Bone marrow (tissue), 2 donors: Measurements from ENCODE around the gene IL12RB1.

Source experiments
- DNase-seq, 2 donors: peaks; one replicate each; lab custom pipeline; 2025; lab: John Stamatoyannopoulos, UW

Gene IL12RB1

DNA sequence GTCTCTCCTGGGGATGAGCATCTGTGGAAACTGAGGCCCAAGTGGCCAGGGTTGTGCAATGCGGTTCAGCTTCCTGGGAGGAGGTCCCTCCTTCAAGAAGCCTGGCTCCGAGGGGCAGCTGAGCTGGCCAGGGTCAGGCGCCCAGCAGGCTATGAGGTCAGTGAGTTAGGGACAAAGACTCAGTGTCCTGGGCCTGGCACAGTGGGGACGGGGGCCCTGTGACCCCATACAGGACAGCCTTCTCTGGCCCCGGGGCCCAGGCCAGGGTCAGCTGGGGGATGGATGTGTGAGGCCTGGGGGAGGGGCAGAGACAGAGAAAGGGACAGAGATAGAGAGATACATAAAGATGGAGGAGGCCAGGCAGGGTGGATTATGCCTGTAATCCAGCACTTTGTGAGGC, 3.0 kb upstream of the IL12RB1 start:
- DNase-seq, result no peak

DNA sequence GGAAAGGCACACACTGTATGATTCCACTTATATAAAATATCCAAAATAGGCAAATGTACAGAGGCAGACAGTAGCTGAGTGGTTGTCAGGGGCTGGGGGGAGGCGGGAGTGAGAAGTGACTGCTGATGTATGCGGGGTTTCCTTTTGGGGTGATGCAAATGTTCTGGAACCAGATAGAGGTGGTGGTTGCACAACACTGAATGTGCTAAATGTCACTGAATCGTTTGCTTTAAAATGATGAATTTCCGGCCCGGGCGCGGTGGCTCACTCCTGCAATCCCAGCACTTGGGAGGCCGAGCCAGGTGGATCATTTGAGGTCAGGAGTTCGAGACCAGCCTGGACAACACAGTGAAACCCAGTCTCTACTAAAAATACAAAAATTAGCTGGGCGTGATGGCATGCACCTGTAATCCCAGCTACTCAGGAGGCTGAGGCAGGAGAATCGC, 2.4 kb upstream of the IL12RB1 start:
- DNase-seq, result peak; percentile 50 to 76

GRCh38 chr19:18085702-18086457, 854 bp downstream of the IL12RB1 start:
- no peak for DNase-seq

GRCh38 chr19:18083929-18084684, 2.6 kb downstream of the IL12RB1 start:
- no peak for DNase-seq

- DNase-seq, result no peak
Measured at GRCh38 chr19:18074192-18074591, 12.5 kb downstream of the IL12RB1 start.

- DNase-seq, result no peak
Measured at GRCh38 chr19:18073197-18073596, 13.5 kb downstream of the IL12RB1 start.

GRCh38 chr19:18072335-18072734, 14.4 kb downstream of the IL12RB1 start:
- no peak for DNase-seq

- DNase-seq, result no peak
Measured at GRCh38 chr19:18070181-18070580, 16.6 kb downstream of the IL12RB1 start.

- DNase-seq, result no peak
Measured at GRCh38 chr19:18069383-18069782, 17.4 kb downstream of the IL12RB1 start.

GRCh38 chr19:18068395-18068794, 18.3 kb downstream of the IL12RB1 start:
- no peak for DNase-seq

DNA sequence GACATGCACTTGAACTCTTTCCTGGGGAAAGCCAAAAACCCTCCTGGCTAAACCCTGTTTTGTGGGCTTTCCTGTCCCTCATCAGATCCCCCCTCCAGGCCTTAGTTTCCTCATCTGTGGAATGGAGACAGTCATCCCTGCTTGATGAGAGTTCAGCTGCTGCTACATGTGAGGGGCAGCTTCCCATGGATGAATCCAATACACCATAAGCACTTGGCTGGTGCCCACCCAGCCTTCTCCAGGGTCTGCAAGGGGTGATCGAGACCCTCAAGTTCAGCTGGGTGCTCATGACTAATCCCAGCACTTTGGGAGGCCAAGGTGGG, 21.6 kb downstream of the IL12RB1 start:
- DNase-seq, result no peak

- no peak for DNase-seq
Measured at GRCh38 chr19:18063463-18063862, 23.3 kb downstream of the IL12RB1 start.

DNA sequence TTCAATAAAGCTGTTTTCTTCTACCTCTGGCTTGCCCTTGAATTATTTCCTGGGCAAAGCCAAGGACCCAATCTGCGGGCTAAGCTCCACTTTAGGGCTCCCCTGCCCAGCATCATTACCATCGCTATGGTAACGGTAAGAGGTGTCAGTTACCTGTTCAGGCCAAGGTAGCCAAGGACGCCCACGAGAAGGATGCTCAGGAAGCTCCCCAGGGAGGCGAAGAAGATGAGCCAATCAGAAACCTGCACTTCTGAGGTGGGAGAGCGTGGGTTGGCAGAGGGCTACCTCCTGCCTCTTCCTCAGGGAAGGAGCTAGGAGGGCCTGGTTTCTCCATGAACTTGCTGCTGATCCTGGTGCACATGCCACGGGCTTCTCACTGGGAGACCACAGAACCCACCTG, 24.7 kb downstream of the IL12RB1 start:
- DNase-seq, result no peak

- no peak for DNase-seq
Measured at GRCh38 chr19:18060472-18060871, 26.3 kb downstream of the IL12RB1 start.

- no peak for DNase-seq
Measured at GRCh38 chr19:18059902-18060301, 26.8 kb downstream of the IL12RB1 start.

DNA sequence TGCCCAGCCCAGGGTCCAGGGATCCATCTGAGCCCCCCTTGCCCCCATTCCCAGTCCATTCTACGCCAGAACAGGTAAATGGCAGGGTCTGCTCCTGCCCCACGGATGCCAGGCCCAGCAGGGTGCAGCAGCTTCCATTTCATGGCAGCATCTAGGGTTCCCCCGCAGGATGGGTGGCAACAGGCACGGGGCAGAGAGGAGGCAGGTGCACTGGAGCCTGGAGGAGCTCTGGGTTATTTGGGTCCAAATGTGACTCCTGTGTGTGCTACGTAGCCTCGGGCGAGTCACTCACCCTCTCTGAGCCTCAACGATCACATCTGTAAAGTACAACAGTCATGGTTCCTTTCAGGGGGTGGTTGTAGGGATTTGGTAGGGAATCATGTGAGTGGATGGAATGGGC, 27.4 kb downstream of the IL12RB1 start:
- DNase-seq, result no peak

DNA sequence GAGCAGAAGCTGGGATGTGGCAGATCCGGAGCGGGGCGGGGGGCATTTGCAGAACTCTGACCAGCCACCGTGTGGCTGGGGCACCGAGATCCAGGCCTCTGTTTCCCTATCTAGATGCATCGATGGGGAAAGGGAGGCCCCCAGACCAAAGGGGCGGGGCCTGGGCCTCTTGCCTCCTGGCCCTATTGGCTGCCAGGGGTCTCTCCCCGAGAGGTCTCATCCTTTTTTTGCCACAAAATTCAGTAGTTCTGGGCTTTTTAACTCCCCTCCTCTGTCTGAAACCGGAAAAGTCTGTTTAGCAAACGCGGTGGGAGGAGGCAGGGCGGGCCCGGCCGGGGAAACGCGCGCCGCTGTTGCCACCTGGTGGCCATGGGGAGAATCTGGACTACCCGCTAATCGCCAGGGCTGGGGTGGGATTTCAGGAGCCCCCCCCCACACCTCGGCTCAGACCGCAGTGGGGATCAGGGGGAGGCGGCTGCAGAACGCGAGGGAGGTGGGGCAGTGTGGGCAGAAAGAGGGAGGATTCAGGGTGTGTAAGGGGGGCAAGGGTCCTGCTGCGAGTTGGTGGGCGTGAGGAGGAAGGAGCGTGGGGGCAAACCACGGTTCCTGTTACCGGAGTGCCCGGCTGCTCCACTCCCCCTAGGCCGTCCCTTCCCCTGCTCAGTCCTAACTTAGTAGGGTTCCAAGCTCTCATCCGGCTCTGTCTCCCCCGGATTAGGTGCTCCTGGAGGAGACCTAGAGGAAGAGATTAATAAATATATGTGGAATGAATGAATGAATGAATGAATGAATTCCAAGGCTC, 28.3 kb downstream of the IL12RB1 start:
- DNase-seq, result peak; percentile 56 to 92

DNA sequence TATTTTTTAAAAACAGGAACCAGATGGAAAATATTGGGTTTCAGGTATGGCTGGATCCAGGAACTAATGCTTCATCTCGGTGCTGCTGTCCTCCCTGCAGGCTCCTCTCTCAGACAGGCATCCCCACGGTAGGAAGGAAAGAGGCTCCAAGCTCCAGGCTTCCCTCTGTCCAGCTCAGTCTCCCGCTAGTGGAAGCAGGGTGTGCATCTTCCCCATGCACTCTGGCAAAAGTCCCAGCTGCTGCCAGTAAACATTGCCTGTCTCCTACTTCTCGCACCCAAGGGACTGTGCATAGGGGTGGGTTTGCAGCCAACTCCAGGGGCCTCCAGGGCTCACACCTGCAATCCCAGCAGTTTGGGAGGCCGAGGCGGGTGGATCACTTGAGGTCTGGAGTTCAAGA, 29.2 kb downstream of the IL12RB1 start:
- no peak for DNase-seq

DNA sequence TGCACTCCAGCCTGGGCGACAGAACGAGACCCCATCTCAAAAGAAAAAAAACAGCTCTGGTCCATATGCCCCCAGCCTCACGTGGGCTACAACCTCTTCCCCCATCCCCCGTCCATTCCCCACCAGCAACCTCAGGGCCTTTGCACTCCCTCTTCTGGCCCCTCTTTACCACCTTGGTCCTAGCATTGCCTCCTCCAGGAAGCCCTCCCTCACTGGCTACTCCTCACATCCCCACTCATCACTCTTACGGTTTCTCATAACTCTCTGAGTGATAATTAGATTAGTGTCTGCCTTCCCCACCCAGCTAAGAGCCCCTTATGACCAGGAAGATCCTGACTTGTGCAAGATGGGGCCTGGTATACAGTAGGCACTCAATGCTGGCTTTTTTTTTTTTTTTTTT, 30.8 kb downstream of the IL12RB1 start:
- DNase-seq, result no peak

GRCh38 chr19:18053576-18054219, 33.0 kb downstream of the IL12RB1 start:
- DNase-seq, result no peak

- no peak for DNase-seq
Measured at GRCh38 chr19:18051887-18052286, 34.8 kb downstream of the IL12RB1 start.

- no peak for DNase-seq
Measured at GRCh38 chr19:18049385-18049784, 37.3 kb downstream of the IL12RB1 start.
